Endothelial cell of umbilical vein (primary cell): ENCODE measurements around the gene PSME3. TPM values are rescaled to one million over a fixed set of nuclear protein-coding genes. Genes with fewer than 3 reads are reported as not detected.

Experiments
- BruUV-seq: library from RNA; stranded (reverse); fragments of 400-500 nt; replicated peaks from 2 replicates; lab custom pipeline; 2021; lab: Mats Ljungman, UMichigan
- CTCF ChIA-PET: fragments of 300-600, 350-600 bp; sonication (Branson Sonifier 250); formaldehyde crosslinking; loops from one replicate; lab custom pipeline; 2021; ENCODE audit warnings: antibody characterized with exemption, inconsistent platforms; lab: Charles Lee
- POLR2A ChIA-PET: fragments of 300-600, 350-600 bp; sonication (Branson Sonifier 250); formaldehyde crosslinking; loops from one replicate; lab custom pipeline; 2021; ENCODE audit warnings: antibody characterized with exemption, inconsistent platforms; lab: Charles Lee
- DNase-seq: peaks from one replicate; pipeline ENCODE4 v3.0.0-alpha.2; 2011; ENCODE audit warnings: low read depth, low spot score
- FAIRE-seq: peaks from 2 replicates; lab custom pipeline; 2011; peaks lifted over from hg19 to GRCh38; lab: Jason Lieb, UNC
- H2AFZ ChIP-seq: 2 replicates; pipeline ENCODE4 v1.6.0; 2012; ENCODE audit warnings: low read depth, low read length, control low read depth, inconsistent platforms
- H3K27ac ChIP-seq: 2 replicates; pipeline ENCODE4 v1.5.1; 2011; ENCODE audit warnings: low read depth, mild to moderate bottlenecking, control low read depth, low read length, moderate library complexity; ENCODE audit not compliant: insufficient read depth
- H3K27me3 ChIP-seq, 2 experiments: 2 replicates each; pipeline versions ENCODE4 v1.6.0 to v1.6.1; 2011; ENCODE audit warnings: low read length in 2 of 2, mixed read lengths in 1 of 2; ENCODE audit not compliant: control insufficient read depth in 2 of 2, insufficient read depth in 2 of 2
- H3K36me3 ChIP-seq, 2 experiments: 2 replicates in 1 of 2; 3 replicates in 1 of 2; pipeline ENCODE4 v1.5.1; 2011; ENCODE audit warnings: low read length in 2 of 2, mild to moderate bottlenecking in 1 of 2, moderate library complexity in 1 of 2; ENCODE audit not compliant: control insufficient read depth in 2 of 2, insufficient read depth in 2 of 2; ENCODE audit errors: extremely low read depth in 1 of 2
- H3K4me1 ChIP-seq: 3 replicates; pipeline ENCODE4 v1.5.1; 2011; ENCODE audit warnings: mild to moderate bottlenecking, low read length; ENCODE audit not compliant: control insufficient read depth, insufficient read depth; ENCODE audit errors: extremely low read depth
- H3K4me2 ChIP-seq: 2 replicates; pipeline ENCODE4 v1.6.1; 2011; ENCODE audit warnings: low read length, control low read depth, mixed read lengths; ENCODE audit not compliant: insufficient read depth
- H3K4me3 ChIP-seq, 3 experiments: fragments of 200-600 bp in 1 of 3; sonication (generic), shearing (Covaris generic) in 1 of 3; replicated peaks in 1 of 3; 2 replicates each; pipeline ENCODE4 v1.5.1; 2011 to 2016; ENCODE audit warnings: control low read depth in 3 of 3, low read length in 3 of 3, mild to moderate bottlenecking in 2 of 3, inconsistent platforms in 1 of 3, low read depth in 1 of 3, moderate library complexity in 1 of 3; ENCODE audit not compliant: insufficient read depth in 1 of 3
- H3K79me2 ChIP-seq: 2 replicates; pipeline ENCODE4 v1.6.0; 2012; ENCODE audit warnings: low read length, inconsistent platforms; ENCODE audit not compliant: control insufficient read depth, insufficient read depth
- H3K9ac ChIP-seq: replicated peaks from 2 replicates; pipeline ENCODE3; 2011; ENCODE audit warnings: low read length, control low read depth; ENCODE audit not compliant: insufficient read depth; ENCODE audit errors: extremely low read depth
- H3K9me1 ChIP-seq: replicated peaks from 3 replicates; pipeline ENCODE4 v1.6.0; 2011; ENCODE audit warnings: mild to moderate bottlenecking, low read length; ENCODE audit not compliant: control insufficient read depth, insufficient read depth; ENCODE audit errors: extremely low read depth
- H3K9me3 ChIP-seq: replicated peaks from 2 replicates; pipeline ENCODE4 v1.5.1; 2012; ENCODE audit warnings: low read length, inconsistent platforms; ENCODE audit not compliant: control insufficient read depth, insufficient read depth
- H4K20me1 ChIP-seq: replicated peaks from 2 replicates; pipeline ENCODE3; 2011; ENCODE audit warnings: mild to moderate bottlenecking, low read length; ENCODE audit not compliant: control insufficient read depth, insufficient read depth; ENCODE audit errors: extremely low read depth
- CTCF ChIP-seq, 2 donors: IDR thresholded peaks; 1 replicate in 1 of 2; 2 replicates in 1 of 2; pipeline ENCODE4 v1.5.1; 2011; ENCODE audit warnings: low read length in 2 of 2, mild to moderate bottlenecking in 2 of 2, moderate library complexity in 2 of 2, control low read depth in 1 of 2, inconsistent platforms in 1 of 2, low read depth in 1 of 2; ENCODE audit not compliant: insufficient read depth in 1 of 2; ENCODE audit errors: extremely low read depth in 1 of 2
- EZH2 ChIP-seq: IDR thresholded peaks from 2 replicates; pipeline ENCODE4 v1.6.1; 2012; ENCODE audit warnings: borderline replicate concordance, low read depth, mild to moderate bottlenecking, moderate library complexity, low read length, inconsistent platforms; ENCODE audit not compliant: severe bottlenecking
- FOS ChIP-seq: IDR thresholded peaks from 2 replicates; pipeline ENCODE4 v1.6.1; 2011; ENCODE audit warnings: mild to moderate bottlenecking, low read length, moderate library complexity, borderline replicate concordance; ENCODE audit not compliant: insufficient read depth
- GATA2 ChIP-seq: IDR thresholded peaks from 2 replicates; pipeline ENCODE4 v1.7.0; 2011; ENCODE audit warnings: low read depth, mild to moderate bottlenecking, moderate library complexity, mixed read lengths, low read length; ENCODE audit not compliant: insufficient read length, insufficient read depth
- JUN ChIP-seq: IDR thresholded peaks from 2 replicates; pipeline ENCODE4 v1.6.1; 2011; ENCODE audit warnings: borderline replicate concordance, low read depth; ENCODE audit not compliant: insufficient read length, insufficient read depth
- MAX ChIP-seq: IDR thresholded peaks from 2 replicates; pipeline ENCODE4 v1.6.1; 2011; ENCODE audit not compliant: insufficient read depth, insufficient read length
- MYC ChIP-seq: IDR thresholded peaks from one replicate; pipeline ENCODE4 v1.6.1; 2011; ENCODE audit warnings: mild to moderate bottlenecking, low read depth, low read length
- POLR2A ChIP-seq: IDR thresholded peaks from 2 replicates; pipeline ENCODE4 v1.6.1; 2012; ENCODE audit warnings: low read depth, mild to moderate bottlenecking, control low read depth, low read length
- POLR2AphosphoS5 ChIP-seq: IDR thresholded peaks from 2 replicates; pipeline ENCODE4 v1.6.1; 2012; ENCODE audit warnings: low read depth, mild to moderate bottlenecking, control low read depth, low read length, moderate library complexity; ENCODE audit not compliant: insufficient read depth
- dilution Hi-C: fragments of 300-500 bp; cut with MboI; formaldehyde crosslinking; loops from one replicate; pipeline ENCODE4 v1.15.0; 2019; ENCODE audit warnings: low sequenced_read_pairs; ENCODE audit not compliant: extremely low pct_ligation_motif_present
- intact Hi-C: fragments of 100-400 bp; cut with micrococcal nuclease; formaldehyde crosslinking; loops from one replicate; pipeline ENCODE4 v1.10.0; 2022
- polyA plus RNA-seq, 4 experiments: library from polyadenylated mRNA; depleted of rRNA in 3 of 4; stranded (reverse) in 3 of 4; unstranded in 1 of 4; fragments of >200 nt; gene quantifications; 2 replicates each; pipeline versions ENCODE4 v1.2.1 to v1.2.3, GENCODE V29; 2011 to 2012; ENCODE audit warnings: missing spikeins in 1 of 4
- total RNA-seq: library from RNA; stranded (reverse); gene quantifications from 2 replicates; pipeline ENCODE4 v1.2.3, GENCODE V29; 2021

PSME3 gene
- total and polyA plus RNA-seq, 2 donors (not counting 3 experiments of a cell fraction or from before 2014, with no cell fraction given), result 98.4 to 126 TPM

DNA sequence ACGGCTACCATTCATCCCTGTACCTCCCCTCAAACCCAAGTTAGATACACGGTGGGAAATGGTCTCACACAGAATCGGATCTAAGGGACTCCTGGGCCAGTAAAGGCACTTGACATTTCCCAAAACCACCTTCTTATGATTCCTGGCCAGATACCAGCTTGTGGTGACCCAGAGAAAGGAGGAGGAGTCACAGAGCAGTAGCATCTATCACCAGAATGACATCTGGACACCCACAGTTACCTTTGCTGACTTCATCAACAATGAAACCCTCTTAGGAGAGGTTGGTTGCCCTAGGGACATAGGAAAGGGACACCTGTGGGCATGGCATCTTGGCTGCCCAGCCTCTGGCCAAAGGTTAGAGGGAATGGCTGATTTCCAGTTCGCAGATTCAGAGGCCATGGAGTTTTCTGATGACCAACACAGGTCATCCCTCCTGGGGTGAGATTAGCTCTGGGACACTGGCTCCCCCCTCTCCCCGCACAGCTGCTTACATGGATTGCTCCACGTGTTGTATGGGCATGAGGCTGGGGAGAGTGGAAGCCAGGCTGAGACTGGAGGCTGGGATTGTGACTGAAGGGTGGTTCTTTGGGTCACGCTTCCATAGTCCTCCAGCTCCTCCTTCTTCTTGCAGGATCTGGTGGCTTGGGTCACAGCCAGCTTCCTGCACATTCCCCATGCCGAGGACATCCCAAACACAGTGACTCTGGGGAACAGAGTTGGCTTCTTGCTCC is 16.4 kb downstream of the PSME3 start:
- Histone ChIP-seq H3K36me3 (peaks cover under 1 to 13% of the 10 kb centered on the region in 2 experiments), H3K9ac (no peak overlapping the region), H3K79me2 (no peaks in the 10 kb centered on the region), H3K4me2 (no peak overlapping the region), H2AFZ (no peak overlapping the region), H3K27me3 (peaks cover 0 to 3% of the 10 kb centered on the region in 2 experiments), H3K27ac (no peak overlapping the region), H3K4me3 (no peak overlapping the region), H3K9me1 (no peaks in the 10 kb centered on the region), H4K20me1 (no peaks in the 10 kb centered on the region), H3K9me3 (no peaks in the 10 kb centered on the region), H3K4me1 (no peaks in the 10 kb centered on the region)
- intact Hi-C loops, result no loop called here
- CTCF ChIA-PET, result interaction anchor here (8.9 kb wide), 1 partner anchor 79 kb away, joined by 132 read pairs; no protein-coding TSS in a partner anchor
- no peak for TF ChIP-seq POLR2AphosphoS5
- POLR2A ChIA-PET, result no interaction called here
- no peak for FAIRE-seq
- no peak for DNase-seq
- dilution Hi-C loops, result no loop called here
- BruUV-seq, result TSS peak; percentile 2

- Histone ChIP-seq H3K4me1 (no peaks in the 10 kb centered on the region), H3K4me2 (no peak within 1 kb of the TSS), H3K9ac (no peak within 1 kb of the TSS), H3K79me2 (no peaks in the 10 kb centered on the region), H3K36me3 (peaks cover 0 to under 1% of the 10 kb centered on the region in 2 experiments), H2AFZ (no peak within 1 kb of the TSS), H3K4me3 (no peak within 1 kb of the TSS), H4K20me1 (no peaks in the 10 kb centered on the region), H3K9me3 (no peaks in the 10 kb centered on the region), H3K9me1 (no peaks in the 10 kb centered on the region), H3K27me3 (peaks cover 0 to 3% of the 10 kb centered on the region in 2 experiments), H3K27ac (no peak within 1 kb of the TSS)
- intact Hi-C loops, result no loop called here
- dilution Hi-C loops, result no loop called here
- TF ChIP-seq MYC (no peak), POLR2A (no peak), FOS (no peak), GATA2 (no peak), MAX (no peak), EZH2 (no peak), POLR2AphosphoS5 (no peak), CTCF (IDR thresholded peaks at IDR 0.05; ENCODE audit: extremely low read depth in 1 of 2, insufficient read depth in 1 of 2, low read depth in 1 of 2, low read length in 2 of 2) (no peak), JUN (no peak)
- POLR2A ChIA-PET, result interaction anchor here (0.5 kb wide), 1 partner anchor 45 kb away, joined by 4 read pairs; no protein-coding TSS in a partner anchor
- no peak for FAIRE-seq
- DNase-seq, result no peak
- BruUV-seq, result no TSS peak
- CTCF ChIA-PET, result interaction anchor here (0.8 to 1.2 kb wide), 2 partner anchors 32 to 78 kb away, joined by 3 to 10 read pairs; no protein-coding TSS in a partner anchor
Measured at GRCh38 chr17:42850954-42851353, 17.8 kb downstream of the PSME3 start, which contains the start of gene AOC3. AOC3 (plus strand) TSS chr17:42851199; CDS start chr17:42851344, 145 bp downstream.
